Measurements from ENCODE around the gene RGPD8. TPM values are rescaled to one million over a fixed set of nuclear protein-coding genes. Genes with fewer than 3 reads are reported as not detected.
A peak's percentile ranks its signal among the peaks of the same experiment; 100 is the strongest.
"Not testable (repeated sequence)": the region's sequence is repeated elsewhere in the genome, so short reads cannot be mapped to it uniquely, and the experiment has no call there.

The RGPD8 gene
- total RNA-seq, 1 experiment from 2014 or later, result 2.4 TPM

DNA sequence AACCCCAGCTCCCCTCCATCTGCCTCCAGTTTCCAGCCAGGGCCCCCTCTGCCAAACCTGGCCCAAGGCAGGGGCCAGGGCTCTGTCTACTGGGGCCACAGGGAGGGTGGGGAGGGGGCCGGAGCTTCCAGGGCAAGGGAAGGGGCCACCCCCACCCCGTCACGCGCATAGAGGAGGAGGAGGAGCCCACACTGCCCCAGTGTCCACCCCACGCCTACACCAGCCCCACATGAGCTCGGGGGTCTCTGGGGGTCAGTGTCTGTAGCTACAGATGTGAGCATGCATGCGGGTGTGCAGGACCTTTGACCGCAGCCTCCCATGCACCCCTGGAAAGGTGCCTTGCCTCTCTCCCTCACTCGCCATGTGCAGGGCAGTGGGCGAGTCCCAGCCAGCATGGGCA, 3.5 kb upstream of the RGPD8 start:
- BruUV-seq (replicated peaks); DNase-seq; H3K36me3 Mint-ChIP-seq (ENCODE audit: insufficient read depth, unreplicated experiment); H3K4me1 Mint-ChIP-seq (ENCODE audit: low read depth, unreplicated experiment); H3K27ac Mint-ChIP-seq (ENCODE audit: unreplicated experiment); H3K4me3 Mint-ChIP-seq (ENCODE audit: low read depth, unreplicated experiment); intact Hi-C loops (cut with micrococcal nuclease; ENCODE audit: unreplicated experiment); H3K9me3 Mint-ChIP-seq (ENCODE audit: low read depth, unreplicated experiment); CTCF ChIA-PET: not testable (repeated sequence)
- H3K27me3 Mint-ChIP-seq (ENCODE audit: unreplicated experiment), result peaks cover 14% of the 10 kb centered on the region

GRCh38 chr2:112435716-112436431, 2.4 kb upstream of the RGPD8 start:
- DNase-seq; H3K4me3 Mint-ChIP-seq (ENCODE audit: low read depth, unreplicated experiment); H3K36me3 Mint-ChIP-seq (ENCODE audit: insufficient read depth, unreplicated experiment); H3K4me1 Mint-ChIP-seq (ENCODE audit: low read depth, unreplicated experiment); H3K27ac Mint-ChIP-seq (ENCODE audit: unreplicated experiment); intact Hi-C loops (cut with micrococcal nuclease; ENCODE audit: unreplicated experiment); H3K9me3 Mint-ChIP-seq (ENCODE audit: low read depth, unreplicated experiment); BruUV-seq (replicated peaks); CTCF ChIA-PET: not testable (repeated sequence)
- peaks cover 14% of the 10 kb centered on the region for H3K27me3 Mint-ChIP-seq (ENCODE audit: unreplicated experiment)

- BruUV-seq (replicated peaks); H3K27ac Mint-ChIP-seq (ENCODE audit: unreplicated experiment); DNase-seq; intact Hi-C loops (cut with micrococcal nuclease; ENCODE audit: unreplicated experiment); H3K4me1 Mint-ChIP-seq (ENCODE audit: low read depth, unreplicated experiment); H3K4me3 Mint-ChIP-seq (ENCODE audit: low read depth, unreplicated experiment); CTCF ChIA-PET; H3K9me3 Mint-ChIP-seq (ENCODE audit: low read depth, unreplicated experiment); H3K36me3 Mint-ChIP-seq (ENCODE audit: insufficient read depth, unreplicated experiment): not testable (repeated sequence)
- peaks cover 14% of the 10 kb centered on the region for H3K27me3 Mint-ChIP-seq (ENCODE audit: unreplicated experiment)
Observed at GRCh38 chr2:112434890-112435715, 1.7 kb upstream of the RGPD8 start.

DNA sequence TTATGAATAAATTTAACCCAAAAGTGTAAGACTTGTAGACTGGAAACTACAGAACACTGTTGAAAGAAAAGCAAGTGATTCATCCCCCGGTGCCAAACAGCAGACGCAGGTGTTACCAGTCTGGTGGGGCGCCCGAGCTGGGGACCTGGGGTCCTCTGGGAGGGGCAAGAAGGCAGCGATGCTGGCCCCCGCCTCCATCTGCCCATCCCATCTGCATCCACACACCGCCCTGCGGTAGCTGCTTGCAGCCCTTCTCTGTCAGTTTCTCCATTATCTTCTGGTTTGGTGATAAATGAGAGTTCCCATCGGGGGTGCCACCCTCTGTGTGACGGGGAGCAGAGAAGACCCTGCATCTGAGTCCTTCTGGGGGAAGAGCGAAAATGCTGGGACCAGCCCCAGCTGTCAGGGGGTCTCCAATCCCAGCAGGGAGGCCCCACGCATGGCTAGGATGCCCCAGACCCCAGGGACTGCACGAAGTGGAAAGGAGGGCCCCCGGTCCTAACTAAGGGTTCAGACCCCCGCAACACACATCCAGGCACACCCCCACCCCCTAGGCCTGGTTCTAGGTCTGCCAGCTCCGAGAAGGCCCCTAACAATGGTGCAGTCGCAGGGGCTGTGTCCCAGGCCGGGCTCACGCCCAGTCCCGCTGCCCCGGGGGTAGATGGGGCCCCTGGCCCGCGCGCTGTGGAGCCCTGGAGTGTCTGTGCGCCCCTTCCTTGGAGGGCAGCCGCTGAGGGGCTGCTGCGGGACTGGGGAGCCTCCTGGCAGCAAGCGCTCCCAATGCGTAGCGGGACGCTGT, 686 bp upstream of the RGPD8 start:
- CTCF ChIA-PET, result interaction anchor here (0.8 kb wide), 1 partner anchor 181 kb away, joined by 3 read pairs; no protein-coding TSS in a partner anchor
- H3K4me3 Mint-ChIP-seq (ENCODE audit: low read depth, unreplicated experiment), result peak overlapping the region; percentile 63
- H3K4me1 Mint-ChIP-seq (ENCODE audit: low read depth, unreplicated experiment), result no peaks in the 10 kb centered on the region
- BruUV-seq (replicated peaks), result no TSS peak
- H3K36me3 Mint-ChIP-seq (ENCODE audit: insufficient read depth, unreplicated experiment), result peaks cover 5% of the 10 kb centered on the region
- H3K9me3 Mint-ChIP-seq (ENCODE audit: low read depth, unreplicated experiment), result no peaks in the 10 kb centered on the region
- intact Hi-C loops (cut with micrococcal nuclease; ENCODE audit: unreplicated experiment), result no loop called here
- H3K27ac Mint-ChIP-seq (ENCODE audit: unreplicated experiment), result no peak overlapping the region
- no peak for DNase-seq
- TF ChIP-seq, protein P1, sequence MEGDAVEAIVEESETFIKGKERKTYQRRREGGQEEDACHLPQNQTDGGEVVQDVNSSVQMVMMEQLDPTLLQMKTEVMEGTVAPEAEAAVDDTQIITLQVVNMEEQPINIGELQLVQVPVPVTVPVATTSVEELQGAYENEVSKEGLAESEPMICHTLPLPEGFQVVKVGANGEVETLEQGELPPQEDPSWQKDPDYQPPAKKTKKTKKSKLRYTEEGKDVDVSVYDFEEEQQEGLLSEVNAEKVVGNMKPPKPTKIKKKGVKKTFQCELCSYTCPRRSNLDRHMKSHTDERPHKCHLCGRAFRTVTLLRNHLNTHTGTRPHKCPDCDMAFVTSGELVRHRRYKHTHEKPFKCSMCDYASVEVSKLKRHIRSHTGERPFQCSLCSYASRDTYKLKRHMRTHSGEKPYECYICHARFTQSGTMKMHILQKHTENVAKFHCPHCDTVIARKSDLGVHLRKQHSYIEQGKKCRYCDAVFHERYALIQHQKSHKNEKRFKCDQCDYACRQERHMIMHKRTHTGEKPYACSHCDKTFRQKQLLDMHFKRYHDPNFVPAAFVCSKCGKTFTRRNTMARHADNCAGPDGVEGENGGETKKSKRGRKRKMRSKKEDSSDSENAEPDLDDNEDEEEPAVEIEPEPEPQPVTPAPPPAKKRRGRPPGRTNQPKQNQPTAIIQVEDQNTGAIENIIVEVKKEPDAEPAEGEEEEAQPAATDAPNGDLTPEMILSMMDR (IDR thresholded peaks at IDR 0.05; ENCODE audit: unreplicated experiment), result no peak
- H3K27me3 Mint-ChIP-seq (ENCODE audit: unreplicated experiment), result peaks cover 14% of the 10 kb centered on the region

DNA sequence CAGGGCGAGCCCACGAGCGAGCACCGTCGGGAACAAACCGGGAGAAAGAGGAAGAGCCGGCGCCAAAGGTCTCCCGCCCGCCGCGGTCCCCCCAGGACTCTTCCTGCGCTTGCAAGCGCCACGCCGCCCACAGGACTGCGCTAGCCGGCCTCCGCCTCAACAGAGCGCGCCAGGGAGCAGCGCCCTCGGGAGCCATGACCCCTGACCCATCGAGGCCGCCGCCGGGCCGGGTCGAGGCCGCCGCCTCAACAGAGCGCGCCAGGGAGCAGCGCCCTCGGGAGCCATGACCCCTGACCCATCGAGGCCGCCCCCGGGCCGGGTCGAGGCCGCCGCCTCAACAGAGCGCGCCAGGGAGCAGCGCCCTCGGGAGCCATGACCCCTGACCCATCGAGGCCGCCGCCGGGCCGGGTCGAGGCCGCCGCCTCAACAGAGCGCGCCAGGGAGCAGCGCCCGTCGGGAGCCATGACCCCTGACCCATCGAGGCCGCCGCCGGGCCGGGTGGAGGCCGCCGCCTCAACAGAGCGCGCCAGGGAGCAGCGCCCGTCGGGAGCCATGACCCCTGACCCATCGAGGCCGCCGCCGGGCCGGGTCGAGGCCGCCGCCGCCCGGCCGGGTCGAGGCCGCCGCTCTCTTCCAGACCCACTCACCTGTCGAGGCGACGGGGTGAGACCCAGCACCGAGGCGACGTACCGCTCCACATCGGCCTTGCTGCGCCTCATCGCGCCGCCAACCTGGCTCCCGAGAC, 538 bp downstream of the RGPD8 start:
- DNase-seq; H3K4me1 Mint-ChIP-seq (ENCODE audit: low read depth, unreplicated experiment); H3K27me3 Mint-ChIP-seq (ENCODE audit: unreplicated experiment); H3K36me3 Mint-ChIP-seq (ENCODE audit: insufficient read depth, unreplicated experiment); BruUV-seq (replicated peaks); H3K9me3 Mint-ChIP-seq (ENCODE audit: low read depth, unreplicated experiment); H3K27ac Mint-ChIP-seq (ENCODE audit: unreplicated experiment); intact Hi-C loops (cut with micrococcal nuclease; ENCODE audit: unreplicated experiment): not testable (repeated sequence)
- CTCF ChIA-PET, result interaction anchor here (0.6 to 0.8 kb wide), 9 partner anchors 9 to 548 kb away, joined by 3 to 5 read pairs (median 4); no protein-coding TSS in a partner anchor
- peak overlapping the region; percentile 63 for H3K4me3 Mint-ChIP-seq (ENCODE audit: low read depth, unreplicated experiment)

DNA sequence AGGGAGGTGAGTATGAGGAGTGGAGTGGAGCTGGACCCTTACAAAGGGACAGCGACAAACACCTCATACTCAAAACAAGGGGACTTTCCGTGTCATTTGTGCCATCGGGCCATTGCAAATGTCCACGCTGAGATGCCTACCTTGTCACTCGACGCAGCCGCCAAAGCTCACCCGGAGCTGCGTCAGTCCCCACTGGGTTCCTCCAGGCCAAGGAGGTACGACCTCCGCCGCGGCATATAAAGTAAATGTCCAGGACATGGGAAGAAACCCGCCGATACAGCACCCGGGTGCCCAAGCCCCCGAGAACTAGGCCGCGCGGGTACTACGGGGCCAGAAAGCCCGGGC, 1.1 kb downstream of the RGPD8 start:
- intact Hi-C loops (cut with micrococcal nuclease; ENCODE audit: unreplicated experiment); BruUV-seq (replicated peaks); CTCF ChIA-PET: not testable (repeated sequence)

DNA sequence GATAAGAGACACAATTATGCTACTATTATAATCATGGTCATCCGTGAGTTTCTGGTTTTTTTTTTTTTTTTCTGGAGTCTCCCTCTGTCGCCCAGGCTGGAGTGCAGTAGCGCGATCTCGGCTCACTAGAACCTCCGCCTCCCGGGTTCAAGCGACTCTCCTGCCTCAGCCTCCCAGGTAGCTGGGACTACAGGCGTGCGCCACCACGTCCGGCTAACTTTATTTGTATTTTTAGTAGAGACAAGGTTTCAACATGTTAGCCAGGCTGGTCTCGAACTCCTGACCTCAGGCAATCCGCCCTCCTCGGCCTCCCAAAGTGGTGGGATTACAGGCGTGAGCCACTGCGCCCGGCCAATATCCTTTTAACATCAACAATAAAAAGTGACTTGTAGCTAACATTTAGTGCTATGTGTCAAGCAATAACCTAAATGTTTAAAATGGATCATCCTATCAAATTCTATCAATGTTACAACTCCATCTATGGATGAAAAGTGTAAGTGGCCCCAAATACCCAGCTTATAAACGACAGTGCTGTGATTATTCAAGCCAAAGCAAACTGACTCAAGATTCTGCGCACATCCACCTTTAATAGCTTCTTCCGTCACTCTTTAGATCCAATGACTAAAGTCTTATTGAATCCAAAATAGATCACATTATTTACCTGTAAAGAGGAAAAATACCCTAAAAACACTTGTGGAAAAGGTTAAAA, 1.7 kb downstream of the RGPD8 start:
- H3K9me3 Mint-ChIP-seq (ENCODE audit: low read depth, unreplicated experiment); CTCF ChIA-PET; intact Hi-C loops (cut with micrococcal nuclease; ENCODE audit: unreplicated experiment); H3K27ac Mint-ChIP-seq (ENCODE audit: unreplicated experiment); H3K4me1 Mint-ChIP-seq (ENCODE audit: low read depth, unreplicated experiment); DNase-seq; H3K36me3 Mint-ChIP-seq (ENCODE audit: insufficient read depth, unreplicated experiment); H3K27me3 Mint-ChIP-seq (ENCODE audit: unreplicated experiment); H3K4me3 Mint-ChIP-seq (ENCODE audit: low read depth, unreplicated experiment); BruUV-seq (replicated peaks): not testable (repeated sequence)

More for the DNA sequence above, 1.1 kb downstream of the RGPD8 start:
- H3K4me1 Mint-ChIP-seq (ENCODE audit: low read depth, unreplicated experiment); H3K27ac Mint-ChIP-seq (ENCODE audit: unreplicated experiment); DNase-seq; H3K36me3 Mint-ChIP-seq (ENCODE audit: insufficient read depth, unreplicated experiment); H3K27me3 Mint-ChIP-seq (ENCODE audit: unreplicated experiment); H3K9me3 Mint-ChIP-seq (ENCODE audit: low read depth, unreplicated experiment): not testable (repeated sequence)
- peak overlapping the region; percentile 32 for H3K4me3 Mint-ChIP-seq (ENCODE audit: low read depth, unreplicated experiment)

DNA sequence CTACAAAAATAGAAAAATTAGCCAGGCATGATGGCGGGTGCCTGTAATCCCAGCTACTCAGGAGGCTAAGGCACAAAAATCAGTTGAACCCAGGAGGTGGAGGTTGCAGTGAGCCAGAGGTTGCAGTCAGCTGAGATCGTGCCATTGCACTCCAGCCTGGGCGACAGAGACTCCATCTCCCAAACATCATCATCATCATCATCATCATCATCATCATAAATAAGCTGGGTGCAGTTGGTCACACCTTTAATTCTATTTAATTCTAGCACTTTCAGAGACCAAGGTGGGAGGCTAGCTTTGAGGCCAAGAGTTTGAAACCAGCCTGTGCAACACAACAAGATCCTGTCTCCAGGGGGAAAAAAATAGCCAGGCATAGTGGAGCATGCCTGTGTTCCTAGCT, 8.9 kb downstream of the RGPD8 start:
- CTCF ChIA-PET; H3K9me3 Mint-ChIP-seq (ENCODE audit: low read depth, unreplicated experiment); BruUV-seq (replicated peaks); DNase-seq; H3K27ac Mint-ChIP-seq (ENCODE audit: unreplicated experiment); H3K27me3 Mint-ChIP-seq (ENCODE audit: unreplicated experiment); H3K4me3 Mint-ChIP-seq (ENCODE audit: low read depth, unreplicated experiment); intact Hi-C loops (cut with micrococcal nuclease; ENCODE audit: unreplicated experiment); H3K4me1 Mint-ChIP-seq (ENCODE audit: low read depth, unreplicated experiment); H3K36me3 Mint-ChIP-seq (ENCODE audit: insufficient read depth, unreplicated experiment): not testable (repeated sequence)
